Measurements from ENCODE around the gene WSCD1.

DNA sequence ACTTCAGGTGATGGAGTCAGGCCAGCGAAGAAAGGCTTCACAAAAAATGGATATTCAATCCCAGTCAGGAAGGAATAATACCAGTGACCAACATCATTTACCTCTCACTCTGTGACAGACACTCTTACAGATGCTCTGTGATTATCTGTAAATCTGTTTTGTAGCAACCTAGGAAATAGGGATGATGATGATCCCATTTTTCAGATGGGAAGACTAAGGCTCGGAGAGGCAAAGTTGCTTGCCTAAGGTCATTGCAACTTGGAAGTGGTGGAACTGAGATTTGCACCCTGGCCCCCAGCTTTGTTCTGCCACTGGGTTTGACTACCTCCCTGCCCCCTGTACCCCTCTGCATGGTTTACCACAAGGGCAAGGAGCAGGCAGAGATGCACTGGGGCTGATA lies 14.1 kb upstream of the WSCD1 start:
- TF ChIP-seq POLR2A (IDR thresholded peaks at IDR 0.05): no peak
- TF ChIP-seq CTCF (IDR thresholded peaks at IDR 0.05): no peak
- no peak for TF ChIP-seq EP300 (IDR thresholded peaks at IDR 0.05)
